ENCODE data around the gene NECAB3.

Gene NECAB3

GRCh38 chr20:33624399-33624798 lies 49.8 kb downstream of the NECAB3 start:
- DNase-seq (ENCODE audit: extremely low read depth in 1 of 2, low read depth in 1 of 2) = no peak

DNA sequence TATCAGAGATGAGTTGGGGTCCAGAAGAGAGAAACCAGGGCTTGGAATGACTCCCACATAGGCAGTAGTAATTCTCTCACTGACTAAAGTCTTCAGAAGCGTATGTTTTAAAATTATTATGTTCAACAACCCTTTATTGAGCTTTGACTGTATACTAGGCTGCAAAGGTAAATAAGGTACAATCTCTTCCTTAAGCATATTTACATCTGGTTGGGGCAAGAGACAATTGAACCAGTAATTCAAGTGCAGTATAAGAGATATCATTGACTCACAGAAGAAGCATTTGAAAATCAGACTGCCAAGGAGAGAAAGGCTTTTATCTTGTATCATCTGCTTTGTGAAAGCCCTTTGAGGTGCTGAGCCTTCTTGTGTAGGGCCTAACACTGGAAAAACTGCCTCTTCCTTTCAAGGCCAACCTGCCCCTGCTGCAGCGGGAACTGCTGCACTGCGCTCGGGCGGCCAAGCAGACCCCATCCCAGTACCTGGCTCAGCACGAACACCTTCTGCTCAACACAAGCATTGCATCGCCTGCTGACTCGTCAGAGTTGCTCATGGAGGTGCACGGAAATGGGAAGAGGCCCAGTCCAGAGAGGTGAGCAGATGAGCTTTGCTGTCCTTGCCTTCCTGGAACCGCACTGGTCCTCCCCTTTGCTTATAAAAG lies 51.4 kb downstream of the NECAB3 start:
- DNase-seq (ENCODE audit: extremely low read depth in 1 of 2, low read depth in 1 of 2) = no peak

DNA sequence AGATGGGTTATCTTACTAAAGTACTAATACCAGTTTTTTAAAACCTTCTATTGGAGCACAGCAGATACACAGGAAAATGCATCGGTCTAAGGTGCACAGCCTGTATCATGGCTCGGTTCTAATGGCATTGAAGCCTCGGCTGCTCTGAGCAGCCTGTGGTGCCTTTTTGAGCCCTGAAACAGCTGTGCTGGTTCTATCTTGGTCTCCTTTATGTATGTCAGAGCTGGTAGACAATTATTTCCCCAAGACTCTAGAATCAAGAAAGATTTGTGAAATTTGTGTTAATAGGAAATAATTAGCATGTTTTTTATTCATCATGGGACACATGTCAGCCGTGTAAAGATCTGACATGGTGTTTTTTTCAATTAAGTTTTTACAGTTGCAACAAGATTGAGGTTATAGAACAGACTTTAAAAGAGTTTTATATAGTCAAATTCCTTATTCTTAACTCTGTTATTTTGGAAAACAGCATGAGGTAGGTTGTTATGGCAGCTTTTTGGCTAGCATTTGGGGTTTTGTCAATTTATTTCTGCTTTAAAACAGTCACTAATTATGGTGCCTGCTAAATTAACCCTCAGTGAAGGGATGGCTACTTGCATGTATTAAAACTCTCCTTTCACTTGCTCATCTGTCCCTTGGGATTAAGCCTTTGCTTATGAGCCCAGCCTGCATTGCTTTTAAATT lies 52.4 kb downstream of the NECAB3 start:
- DNase-seq (ENCODE audit: extremely low read depth in 1 of 2, low read depth in 1 of 2) = no peak

DNA sequence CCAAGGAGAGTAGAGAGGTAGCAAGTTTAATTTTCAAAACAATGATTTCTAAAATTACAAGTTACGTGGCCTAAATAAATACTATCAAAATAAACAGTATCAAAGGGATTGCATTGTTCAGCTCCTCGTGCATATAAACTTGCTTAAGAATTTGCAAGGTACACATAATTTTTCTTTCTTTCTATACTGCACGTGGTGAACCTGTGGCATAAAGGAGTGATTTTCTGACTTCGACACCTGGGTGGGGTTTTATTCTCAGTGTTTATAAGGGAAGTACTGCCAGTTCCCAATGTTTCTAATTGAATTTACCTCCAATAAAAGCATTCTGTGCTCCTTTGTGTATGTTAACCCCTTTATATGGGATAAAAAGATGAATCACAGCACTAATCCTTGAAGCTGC lies 62.2 kb downstream of the NECAB3 start:
- no peak for DNase-seq (ENCODE audit: extremely low read depth in 1 of 2, low read depth in 1 of 2)

DNA sequence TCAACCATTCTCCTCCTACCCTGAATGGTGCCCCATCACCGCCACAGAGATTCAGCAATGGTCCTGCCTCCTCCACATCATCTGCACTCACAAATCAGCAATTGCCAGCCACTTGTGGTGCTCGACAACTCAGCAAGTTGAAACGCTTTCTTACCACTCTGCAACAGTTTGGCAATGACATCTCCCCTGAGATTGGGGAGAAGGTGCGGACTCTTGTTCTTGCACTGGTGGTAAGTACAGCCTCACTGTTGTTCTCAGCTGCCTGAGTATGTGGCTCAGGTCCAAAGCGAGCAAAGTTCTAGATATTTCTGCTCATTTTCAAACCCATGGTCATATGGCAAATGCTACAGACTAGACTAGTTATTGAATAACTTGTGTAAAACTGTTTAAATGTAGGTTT lies 63.1 kb downstream of the NECAB3 start:
- DNase-seq (ENCODE audit: extremely low read depth in 1 of 2, low read depth in 1 of 2) = no peak

DNA sequence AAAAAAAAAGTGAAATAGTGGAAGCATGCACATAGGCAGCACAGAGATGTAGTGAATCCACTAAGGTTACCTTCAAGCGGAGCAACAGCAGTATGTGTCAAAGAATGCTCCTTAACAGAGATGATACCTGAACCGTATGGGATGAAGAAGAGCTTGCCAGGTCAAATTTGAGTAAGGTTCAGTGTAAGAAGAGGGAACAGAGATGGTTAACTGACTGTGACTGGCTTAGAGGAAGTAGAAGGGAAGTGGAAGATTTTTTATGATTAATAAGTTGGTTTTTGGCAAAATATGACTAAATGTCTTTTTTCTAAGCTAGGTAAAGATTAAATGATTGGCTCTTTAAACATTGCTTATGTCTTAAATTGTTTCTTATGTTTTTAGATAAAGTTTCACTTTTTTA lies 64.7 kb downstream of the NECAB3 start:
- DNase-seq (ENCODE audit: extremely low read depth in 1 of 2, low read depth in 1 of 2) = no peak

All from stimulated activated CD8-positive, alpha-beta memory T cell treated with anti-CD3 and anti-CD28 coated beads, Interleukin-7, amount 100 ng/mL, for 48 hours (primary cell).